DMS53 treated with DMSO at 0.1 percent for 48 hours (cell line): ENCODE results near the gene TTLL4.

Experiments used
- DNase-seq: peaks from one replicate; lab custom pipeline; 2025; ENCODE audit not compliant: unreplicated experiment; lab: John Stamatoyannopoulos, UW

TTLL4 gene

GRCh38 chr2:218710687-218711549 is at the start of gene TTLL4:
TSS of gene TTLL4 (plus strand) at chr2:218710835. CDS start at chr2:218737677, 26,842 bp downstream.
- DNase-seq: peak; percentile 76

- no peak for DNase-seq
Observed at GRCh38 chr2:218662377-218662776, 48.3 kb upstream of the TTLL4 start.

GRCh38 chr2:218662827-218663226 is 47.8 kb upstream of the TTLL4 start:
- DNase-seq: no peak

GRCh38 chr2:218663901-218664300 is 46.7 kb upstream of the TTLL4 start:
- no peak for DNase-seq

- DNase-seq: no peak
Observed at GRCh38 chr2:218664653-218665052, 46.0 kb upstream of the TTLL4 start.

- DNase-seq: no peak
Observed at GRCh38 chr2:218671097-218671653, 39.5 kb upstream of the TTLL4 start.

- peak; percentile 65 for DNase-seq
Observed at GRCh38 chr2:218671654-218672566, 38.7 kb upstream of the TTLL4 start, which contains the start of the genes RNF25 and STK36. TSS of gene RNF25 (minus strand) at chr2:218672002. CDS start at chr2:218671970, 32 bp downstream. TSS of gene STK36 (plus strand) at chr2:218672086. CDS start at chr2:218672830, 744 bp downstream.

- no peak for DNase-seq
Observed at GRCh38 chr2:218679119-218679518, 31.5 kb upstream of the TTLL4 start.

GRCh38 chr2:218680061-218680460 is 30.6 kb upstream of the TTLL4 start:
- DNase-seq: no peak

GRCh38 chr2:218687400-218688060 is 23.1 kb upstream of the TTLL4 start:
- peak; percentile 37 for DNase-seq

- DNase-seq: no peak
Observed at GRCh38 chr2:218691234-218691633, 19.4 kb upstream of the TTLL4 start.

- no peak for DNase-seq
Observed at GRCh38 chr2:218694405-218695145, 16.1 kb upstream of the TTLL4 start.

GRCh38 chr2:218698885-218699284 is 11.8 kb upstream of the TTLL4 start:
- no peak for DNase-seq

GRCh38 chr2:218701806-218702205 is 8.8 kb upstream of the TTLL4 start:
- DNase-seq: no peak

- no peak for DNase-seq
Observed at GRCh38 chr2:218703341-218703740, 7.3 kb upstream of the TTLL4 start.

GRCh38 chr2:218708086-218708485 is 2.5 kb upstream of the TTLL4 start:
- no peak for DNase-seq

GRCh38 chr2:218709908-218710307 is 727 bp upstream of the TTLL4 start:
- no peak for DNase-seq

- no peak for DNase-seq
Observed at GRCh38 chr2:218710334-218710686, 325 bp upstream of the TTLL4 start.

GRCh38 chr2:218711550-218711929 is 905 bp downstream of the TTLL4 start:
- no peak for DNase-seq

GRCh38 chr2:218713922-218714321 is 3.3 kb downstream of the TTLL4 start:
- no peak for DNase-seq
